Loucy (cell line): ENCODE measurements around the gene RPS8.

ENCODE experiments used
- H2AFZ ChIP-seq: fragments of 200-600 bp; sonication (generic); 2 replicates; pipeline ENCODE4 v1.6.0; 2016; ENCODE audit warnings: antibody characterized with exemption, mild to moderate bottlenecking, low read length, moderate library complexity
- H3F3A ChIP-seq: fragments of 200-600 bp; 2 replicates; pipeline ENCODE4 v1.6.0; 2016; ENCODE audit warnings: antibody characterized with exemption, low read depth, mild to moderate bottlenecking
- H3K27me3 ChIP-seq: fragments of 200-600 bp; sonication (generic); 2 replicates; pipeline ENCODE4 v1.6.1; 2014; ENCODE audit warnings: low read length, mild to moderate bottlenecking; ENCODE audit not compliant: insufficient read depth, poor library complexity, severe bottlenecking
- H3K36me3 ChIP-seq: fragments of 200-600 bp; sonication (generic); 2 replicates; pipeline ENCODE4 v1.6.1; 2016; ENCODE audit warnings: low read length; ENCODE audit not compliant: insufficient read depth
- H3K4me1 ChIP-seq: fragments of 200-600 bp; sonication (generic); 2 replicates; pipeline ENCODE4 v1.5.1; 2014; ENCODE audit warnings: low read length, mild to moderate bottlenecking; ENCODE audit not compliant: insufficient read depth, poor library complexity, severe bottlenecking
- H3K4me2 ChIP-seq: fragments of 200-600 bp; sonication (generic); 2 replicates; pipeline ENCODE4 v1.6.0; 2014; ENCODE audit warnings: antibody characterized with exemption, low read length, low read depth, mild to moderate bottlenecking; ENCODE audit not compliant: poor library complexity, severe bottlenecking
- H3K4me3 ChIP-seq: fragments of 200-600 bp; sonication (generic); 2 replicates; pipeline ENCODE4 v1.5.1; 2014; ENCODE audit warnings: low read length, mild to moderate bottlenecking, mixed read lengths; ENCODE audit not compliant: poor library complexity, severe bottlenecking
- H3K79me2 ChIP-seq: fragments of 200-600 bp; sonication (generic); 2 replicates; pipeline ENCODE4 v1.6.1; 2014; ENCODE audit warnings: low read length; ENCODE audit not compliant: insufficient read depth
- H3K9ac ChIP-seq: fragments of 200-600 bp; sonication (generic); 2 replicates; pipeline ENCODE4 v1.6.0; 2014; ENCODE audit warnings: mild to moderate bottlenecking, low read depth, low read length, moderate library complexity; ENCODE audit not compliant: poor library complexity, severe bottlenecking
- H3K9me2 ChIP-seq: fragments of 200-600 bp; sonication (generic); replicated peaks from 2 replicates; pipeline ENCODE4 v1.6.1; 2016; ENCODE audit warnings: low read depth, low read length, mixed read lengths
- H3K9me3 ChIP-seq: fragments of 200-600 bp; sonication (generic); 2 replicates; pipeline ENCODE4 v1.6.1; 2014; ENCODE audit warnings: mild to moderate bottlenecking, antibody characterized with exemption, low read length, low read depth; ENCODE audit not compliant: insufficient read depth
- H4K20me1 ChIP-seq: fragments of 200-600 bp; sonication (generic); 2 replicates; pipeline ENCODE4 v1.6.0; 2014; ENCODE audit warnings: antibody characterized with exemption, low read length, mild to moderate bottlenecking; ENCODE audit not compliant: insufficient read depth, poor library complexity, severe bottlenecking
- EZH2phosphoT487 ChIP-seq: fragments of 200-600 bp; IDR thresholded peaks from 2 replicates; pipeline ENCODE4 v1.6.1; 2018; ENCODE audit warnings: antibody characterized with exemption, mild to moderate bottlenecking, moderate library complexity, borderline replicate concordance
- TF ChIP-seq, protein P1 (sequence below): fragments of 200-600 bp; sonication (generic); conservative IDR thresholded peaks from 2 replicates; pipeline ENCODE4 v1.5.1; 2014; ENCODE audit warnings: mild to moderate bottlenecking, antibody characterized with exemption, low read length

RPS8 gene

DNA sequence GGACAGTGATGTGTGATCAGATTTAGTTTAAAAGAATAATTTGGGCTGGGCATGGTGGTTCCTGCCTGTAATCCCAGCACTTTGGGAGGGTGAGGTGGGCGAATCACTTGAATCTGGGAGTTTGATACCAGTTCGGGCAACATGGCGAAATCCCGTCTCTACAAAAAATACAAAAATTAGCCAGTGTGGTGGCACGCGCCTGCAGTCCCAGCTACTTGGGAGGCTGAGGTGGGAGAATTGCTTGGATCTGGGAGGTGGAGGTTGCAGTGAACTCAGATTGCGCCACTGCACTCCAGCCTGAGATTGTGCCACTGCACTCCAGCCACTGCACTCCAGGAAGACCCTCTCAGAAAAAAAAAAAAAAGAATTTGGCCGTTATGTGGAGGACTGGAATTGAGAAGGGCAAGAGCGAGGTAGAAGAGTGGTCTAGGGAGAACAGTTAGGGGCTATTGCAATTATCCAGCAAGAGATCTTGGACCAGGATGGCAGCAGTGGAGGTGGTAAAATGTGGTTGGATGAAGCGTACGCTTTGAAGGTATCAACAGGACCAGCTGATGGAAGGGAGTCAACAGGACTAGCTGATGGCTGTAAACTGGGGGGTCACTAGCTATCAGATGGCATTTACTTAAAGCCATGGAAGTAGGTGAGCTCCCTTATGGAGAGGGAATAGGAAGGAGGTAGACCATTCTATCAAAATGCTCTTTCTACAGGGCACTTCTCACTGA lies 42.6 kb downstream of the RPS8 start:
- H3K9ac ChIP-seq: no peak overlapping the region
- H3K4me3 ChIP-seq: no peak overlapping the region
- TF ChIP-seq EZH2phosphoT487: no peak
- TF ChIP-seq, protein P1, sequence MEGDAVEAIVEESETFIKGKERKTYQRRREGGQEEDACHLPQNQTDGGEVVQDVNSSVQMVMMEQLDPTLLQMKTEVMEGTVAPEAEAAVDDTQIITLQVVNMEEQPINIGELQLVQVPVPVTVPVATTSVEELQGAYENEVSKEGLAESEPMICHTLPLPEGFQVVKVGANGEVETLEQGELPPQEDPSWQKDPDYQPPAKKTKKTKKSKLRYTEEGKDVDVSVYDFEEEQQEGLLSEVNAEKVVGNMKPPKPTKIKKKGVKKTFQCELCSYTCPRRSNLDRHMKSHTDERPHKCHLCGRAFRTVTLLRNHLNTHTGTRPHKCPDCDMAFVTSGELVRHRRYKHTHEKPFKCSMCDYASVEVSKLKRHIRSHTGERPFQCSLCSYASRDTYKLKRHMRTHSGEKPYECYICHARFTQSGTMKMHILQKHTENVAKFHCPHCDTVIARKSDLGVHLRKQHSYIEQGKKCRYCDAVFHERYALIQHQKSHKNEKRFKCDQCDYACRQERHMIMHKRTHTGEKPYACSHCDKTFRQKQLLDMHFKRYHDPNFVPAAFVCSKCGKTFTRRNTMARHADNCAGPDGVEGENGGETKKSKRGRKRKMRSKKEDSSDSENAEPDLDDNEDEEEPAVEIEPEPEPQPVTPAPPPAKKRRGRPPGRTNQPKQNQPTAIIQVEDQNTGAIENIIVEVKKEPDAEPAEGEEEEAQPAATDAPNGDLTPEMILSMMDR: no peak
- H3K4me1 ChIP-seq: peaks cover 9% of the 10 kb centered on the region
- H3K36me3 ChIP-seq: no peaks in the 10 kb centered on the region
- 0 out of 2 replicates have a peak, but pooled peaks cover 4% of the 10 kb centered on the region for H3K79me2 ChIP-seq
- no peaks in the 10 kb centered on the region for H3K9me3 ChIP-seq
- H3K9me2 ChIP-seq: no peaks in the 10 kb centered on the region
- no peaks in the 10 kb centered on the region for H3K27me3 ChIP-seq
- no peak overlapping the region for H2AFZ ChIP-seq
- H3K4me2 ChIP-seq: no peak overlapping the region
- no peaks in the 10 kb centered on the region for H4K20me1 ChIP-seq
- 0 out of 2 replicates have a peak, but pooled peaks cover 2% of the 10 kb centered on the region for H3F3A ChIP-seq

DNA sequence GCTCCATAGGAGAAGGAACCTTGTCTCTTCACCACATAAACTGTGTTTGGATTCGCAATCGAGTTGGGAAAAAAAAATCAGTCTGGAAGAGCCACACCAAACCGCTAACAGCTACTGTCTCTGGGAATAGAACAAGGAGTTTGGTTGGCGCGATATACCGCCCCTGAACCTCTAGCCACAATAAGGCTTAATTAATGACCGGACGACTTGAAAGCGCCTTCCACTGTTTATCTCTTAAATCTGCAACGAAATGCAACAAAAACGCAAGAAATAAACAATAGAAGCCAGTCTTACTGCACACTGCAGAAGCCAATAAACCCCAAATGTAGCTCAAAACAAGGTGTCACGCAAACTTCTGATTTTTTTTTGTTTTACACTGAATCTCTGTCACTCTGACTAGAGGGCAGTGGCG lies 43.9 kb downstream of the RPS8 start:
- Histone ChIP-seq H3K9me2 (no peaks in the 10 kb centered on the region), H4K20me1 (no peaks in the 10 kb centered on the region), H3K4me3 (peak overlapping the region; percentile 62), H3K79me2 (0 out of 2 replicates have a peak, but pooled peaks cover 4% of the 10 kb centered on the region), H3K4me1 (peaks cover 6% of the 10 kb centered on the region), H2AFZ (peak overlapping the region; percentile 86), H3K36me3 (no peaks in the 10 kb centered on the region), H3K9me3 (no peaks in the 10 kb centered on the region), H3F3A (0 out of 2 replicates have a peak, but pooled peaks cover 2% of the 10 kb centered on the region), H3K27me3 (no peaks in the 10 kb centered on the region), H3K9ac (peak overlapping the region; percentile 65), H3K4me2 (peak overlapping the region; percentile 75)
- TF ChIP-seq, protein P1: peak; percentile 32; the same call in 1 of the 2 replicates
- TF ChIP-seq EZH2phosphoT487: no peak

DNA sequence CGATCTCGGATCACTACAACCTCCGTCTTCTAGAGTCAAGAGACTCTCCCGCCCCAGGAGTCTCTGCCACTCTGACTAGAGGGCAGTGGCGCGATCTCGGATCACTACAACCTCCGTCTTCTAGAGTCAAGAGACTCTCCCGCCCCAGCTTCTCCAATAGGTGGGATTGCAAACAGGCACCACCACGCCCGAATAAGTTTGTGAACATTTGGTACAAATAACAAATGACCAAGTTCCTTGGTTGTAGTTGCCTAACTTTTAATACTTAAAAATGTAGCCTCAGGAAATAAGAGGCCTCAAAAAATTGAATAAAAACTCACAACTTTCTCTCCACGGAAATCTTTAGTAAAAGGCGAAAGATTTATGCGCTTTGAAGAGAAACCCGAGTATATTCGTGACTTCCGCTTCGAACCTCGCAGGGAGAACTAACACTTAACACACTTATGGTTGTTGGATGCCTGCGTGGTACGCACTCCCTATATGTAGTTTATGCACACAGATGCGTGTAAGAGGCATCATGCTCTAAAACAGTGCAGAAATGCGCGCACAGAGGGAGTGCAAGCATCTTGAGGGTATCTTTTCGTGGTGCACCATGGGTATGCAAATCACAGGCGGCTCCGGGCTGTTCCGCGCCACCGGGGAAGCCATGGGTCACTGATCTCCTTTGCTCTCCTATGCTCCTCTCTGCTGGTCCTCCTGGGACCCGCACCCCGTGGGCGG lies 44.4 kb downstream of the RPS8 start:
- H4K20me1 ChIP-seq: no peaks in the 10 kb centered on the region
- H3F3A ChIP-seq: 0 out of 2 replicates have a peak, but pooled peaks cover 2% of the 10 kb centered on the region
- H3K36me3 ChIP-seq: no peaks in the 10 kb centered on the region
- TF ChIP-seq, protein P1: peak; percentile 8; the same call in 1 of the 2 replicates
- no peak for TF ChIP-seq EZH2phosphoT487
- peak overlapping the region; percentile 62 for H3K4me3 ChIP-seq
- H3K4me1 ChIP-seq: peaks cover 5% of the 10 kb centered on the region
- no peaks in the 10 kb centered on the region for H3K9me2 ChIP-seq
- peak overlapping the region; percentile 65 for H3K9ac ChIP-seq
- no peaks in the 10 kb centered on the region for H3K27me3 ChIP-seq
- H3K79me2 ChIP-seq: 0 out of 2 replicates have a peak, but pooled peaks cover 3% of the 10 kb centered on the region
- H3K4me2 ChIP-seq: peak overlapping the region; percentile 75
- H2AFZ ChIP-seq: peak overlapping the region; percentile 86
- H3K9me3 ChIP-seq: no peaks in the 10 kb centered on the region
